ENCODE results near the gene PNCK.

- TF ChIP-seq EZH2 (IDR thresholded peaks at IDR 0.05; ENCODE audit: insufficient read depth, poor library complexity, severe bottlenecking), result no peak
- TF ChIP-seq EZH2phosphoT487 (IDR thresholded peaks at IDR 0.05; ENCODE audit: insufficient read depth, low read depth), result no peak
Measured at GRCh38 chrX:153648358-153649177, 25.0 kb downstream of the PNCK start.
